HL-60 (cell line): ENCODE measurements around the gene VAT1L.

ENCODE experiments used
- DNase-seq, 2 experiments: peaks; one replicate each; pipeline ENCODE4 v3.0.0-alpha.2; 2010 to 2020; ENCODE audit warnings: low read depth in 1 of 2, low spot score in 1 of 2
- H3K27ac ChIP-seq: fragments of 250-450 bp; sonication (Bioruptor Pico); replicated peaks from 2 replicates; pipeline ENCODE4 v1.5.1; 2020; ENCODE audit warnings: mild to moderate bottlenecking, moderate library complexity
- H3K27me3 ChIP-seq: fragments of 250-450 bp; sonication (Bioruptor Pico); 2 replicates; pipeline ENCODE4 v1.5.1; 2021; ENCODE audit warnings: mild to moderate bottlenecking, moderate library complexity; ENCODE audit not compliant: insufficient read depth, poor library complexity, severe bottlenecking
- H3K4me3 ChIP-seq: replicated peaks from 2 replicates; pipeline ENCODE4 v1.5.1; 2011; ENCODE audit warnings: mild to moderate bottlenecking, control low read depth, low read length; ENCODE audit not compliant: insufficient read depth
- CTCF ChIP-seq: IDR thresholded peaks from one replicate; pipeline ENCODE4 v1.5.1; 2011; ENCODE audit warnings: low read length, control low read depth, inconsistent platforms; ENCODE audit not compliant: insufficient read depth
- GABPA ChIP-seq: IDR thresholded peaks from 2 replicates; pipeline ENCODE4 v1.6.1; 2012; ENCODE audit warnings: low read depth
- POLR2AphosphoS5 ChIP-seq: IDR thresholded peaks from 2 replicates; pipeline ENCODE4 v1.6.1; 2012; ENCODE audit warnings: low read depth
- REST ChIP-seq: IDR thresholded peaks from 2 replicates; pipeline ENCODE4 v1.6.1; 2012; ENCODE audit warnings: low read depth; ENCODE audit not compliant: insufficient replicate concordance
- SPI1 ChIP-seq: IDR thresholded peaks from 2 replicates; pipeline ENCODE4 v1.6.1; 2012; ENCODE audit warnings: low read depth, mild to moderate bottlenecking, borderline replicate concordance

VAT1L gene

GRCh38 chr16:77844801-77845200 is 56.4 kb downstream of the VAT1L start:
- TF ChIP-seq SPI1 = no peak
- H3K27ac ChIP-seq = no peak overlapping the region
- no peaks in the 10 kb centered on the region for H3K27me3 ChIP-seq
- DNase-seq = no peak
- H3K4me3 ChIP-seq = no peak overlapping the region

GRCh38 chr16:77849646-77850258 is 61.4 kb downstream of the VAT1L start:
- Histone ChIP-seq H3K4me3 (no peak overlapping the region), H3K27ac (no peak overlapping the region), H3K27me3 (no peaks in the 10 kb centered on the region)
- DNase-seq = no peak
- TF ChIP-seq GABPA = no peak
- no peak for TF ChIP-seq REST
- TF ChIP-seq CTCF = no peak
- TF ChIP-seq POLR2AphosphoS5 = no peak
- TF ChIP-seq SPI1 = no peak

GRCh38 chr16:77850636-77851333 is 62.4 kb downstream of the VAT1L start:
- Histone ChIP-seq H3K27ac (no peak overlapping the region), H3K4me3 (no peak overlapping the region), H3K27me3 (no peaks in the 10 kb centered on the region)
- no peak for DNase-seq
- TF ChIP-seq POLR2AphosphoS5 = no peak
- TF ChIP-seq REST = no peak
- TF ChIP-seq SPI1 = no peak

GRCh38 chr16:77853161-77853560 is 64.8 kb downstream of the VAT1L start:
- Histone ChIP-seq H3K4me3 (no peak overlapping the region), H3K27me3 (no peaks in the 10 kb centered on the region), H3K27ac (no peak overlapping the region)
- DNase-seq = no peak
- TF ChIP-seq REST (no peak), GABPA (no peak), SPI1 (peak; percentile 95)
